Panc1 (cell line): ENCODE measurements around the gene VAC14. TPM values are rescaled to one million over a fixed set of nuclear protein-coding genes. Genes with fewer than 3 reads are reported as not detected.

Experiments used
- ATAC-seq: fragments of 200-7000 bp; cut with Tn5 transposase; 2 replicates; pipeline ENCODE4 v1.9.1; 2020; ENCODE audit warnings: mild to moderate bottlenecking, moderate library complexity
- BruUV-seq: library from RNA; stranded (reverse); fragments of 400-500 nt; replicated peaks from 2 replicates; lab custom pipeline; 2021; lab: Mats Ljungman, UMichigan
- CTCF ChIA-PET: fragments of 300-600 bp; sonication (Branson Sonifier 250); formaldehyde crosslinking; loops from one replicate; lab custom pipeline; 2022; ENCODE audit warnings: antibody characterized with exemption; lab: Charles Lee
- POLR2A ChIA-PET: fragments of 300-600 bp; sonication (Branson Sonifier 250); formaldehyde crosslinking; loops from one replicate; lab custom pipeline; 2022; ENCODE audit warnings: antibody characterized with exemption; lab: Charles Lee
- DNase-seq: peaks from one replicate; pipeline ENCODE4 v3.0.0-alpha.2; 2010; ENCODE audit warnings: low read depth, low spot score
- H3K27ac ChIP-seq: 2 replicates; pipeline ENCODE4 v1.5.1; 2011; ENCODE audit warnings: mild to moderate bottlenecking, low read length, inconsistent platforms
- H3K27me3 ChIP-seq: fragments of 200-500 bp; sonication (Bioruptor generic); 2 replicates; pipeline ENCODE4 v1.6.0; 2014; ENCODE audit warnings: low read length, inconsistent platforms; ENCODE audit not compliant: control insufficient read depth, insufficient read depth
- H3K36me3 ChIP-seq: fragments of 200-500 bp; sonication (Bioruptor generic); 2 replicates; pipeline ENCODE4 v1.5.1; 2014; ENCODE audit warnings: inconsistent platforms, mild to moderate bottlenecking, low read length, moderate library complexity; ENCODE audit not compliant: control insufficient read depth, insufficient read depth
- H3K4me1 ChIP-seq: 2 replicates; pipeline ENCODE4 v1.5.1; 2011; ENCODE audit warnings: inconsistent platforms, mild to moderate bottlenecking, low read length, moderate library complexity; ENCODE audit not compliant: control insufficient read depth, insufficient read depth
- H3K4me3 ChIP-seq, 2 experiments: 2 replicates each; pipeline ENCODE4 v1.5.1; 2011 to 2012; ENCODE audit warnings: low read depth in 2 of 2, low read length in 2 of 2, mild to moderate bottlenecking in 2 of 2, inconsistent platforms in 1 of 2, moderate library complexity in 1 of 2
- H3K9me3 ChIP-seq: fragments of 200-500 bp; sonication (Bioruptor generic); 2 replicates; pipeline ENCODE4 v1.5.1; 2014; ENCODE audit warnings: low read depth, mild to moderate bottlenecking, inconsistent platforms, low read length, moderate library complexity; ENCODE audit not compliant: control insufficient read depth, insufficient read depth
- POLR2AphosphoS5 ChIP-seq: IDR thresholded peaks from 2 replicates; pipeline ENCODE4 v1.6.1; 2012; ENCODE audit warnings: mild to moderate bottlenecking, low read depth, low read length, moderate library complexity
- SIN3A ChIP-seq: IDR thresholded peaks from 2 replicates; pipeline ENCODE4 v1.6.1; 2012; ENCODE audit warnings: low read depth, mild to moderate bottlenecking, low read length, moderate library complexity, borderline replicate concordance; ENCODE audit not compliant: insufficient read depth
- TCF7L2 ChIP-seq: IDR thresholded peaks from 2 replicates; pipeline ENCODE4 v1.6.1; 2011; ENCODE audit warnings: mild to moderate bottlenecking, low read depth, low read length, inconsistent platforms
- in situ Hi-C: cut with HindIII; loops from 2 replicates; pipeline ENCODE4 v1.10.0; 2016; ENCODE audit warnings: low sequenced_read_pairs, low pct_unique_long_range_greater_than_20kb
- intact Hi-C: fragments of 100-400 bp; cut with micrococcal nuclease; formaldehyde crosslinking; loops from one replicate; pipeline ENCODE4 v1.10.0; 2022; ENCODE audit not compliant: unreplicated experiment
- total RNA-seq: library from RNA; stranded (reverse); gene quantifications from one replicate; pipeline ENCODE4 v1.2.1, GENCODE V29; 2021; ENCODE audit not compliant: unreplicated experiment
- TF ChIP-seq, protein P1 (sequence below), 2 experiments: IDR thresholded peaks; 2 replicates each; pipeline ENCODE4 v1.6.1; 2011 to 2012; ENCODE audit warnings: low read depth in 2 of 2, control low read depth in 1 of 2, low read length in 1 of 2, mild to moderate bottlenecking in 1 of 2, moderate library complexity in 1 of 2; ENCODE audit not compliant: insufficient read depth in 1 of 2
- TF ChIP-seq, protein P2 (sequence below): fragments of 450-650 bp; IDR thresholded peaks from 2 replicates; pipeline ENCODE4 v1.5.1; 2017; ENCODE audit warnings: mild to moderate bottlenecking

VAC14 gene
- total RNA-seq, 1 experiment from 2014 or later, result 37.9 TPM

DNA sequence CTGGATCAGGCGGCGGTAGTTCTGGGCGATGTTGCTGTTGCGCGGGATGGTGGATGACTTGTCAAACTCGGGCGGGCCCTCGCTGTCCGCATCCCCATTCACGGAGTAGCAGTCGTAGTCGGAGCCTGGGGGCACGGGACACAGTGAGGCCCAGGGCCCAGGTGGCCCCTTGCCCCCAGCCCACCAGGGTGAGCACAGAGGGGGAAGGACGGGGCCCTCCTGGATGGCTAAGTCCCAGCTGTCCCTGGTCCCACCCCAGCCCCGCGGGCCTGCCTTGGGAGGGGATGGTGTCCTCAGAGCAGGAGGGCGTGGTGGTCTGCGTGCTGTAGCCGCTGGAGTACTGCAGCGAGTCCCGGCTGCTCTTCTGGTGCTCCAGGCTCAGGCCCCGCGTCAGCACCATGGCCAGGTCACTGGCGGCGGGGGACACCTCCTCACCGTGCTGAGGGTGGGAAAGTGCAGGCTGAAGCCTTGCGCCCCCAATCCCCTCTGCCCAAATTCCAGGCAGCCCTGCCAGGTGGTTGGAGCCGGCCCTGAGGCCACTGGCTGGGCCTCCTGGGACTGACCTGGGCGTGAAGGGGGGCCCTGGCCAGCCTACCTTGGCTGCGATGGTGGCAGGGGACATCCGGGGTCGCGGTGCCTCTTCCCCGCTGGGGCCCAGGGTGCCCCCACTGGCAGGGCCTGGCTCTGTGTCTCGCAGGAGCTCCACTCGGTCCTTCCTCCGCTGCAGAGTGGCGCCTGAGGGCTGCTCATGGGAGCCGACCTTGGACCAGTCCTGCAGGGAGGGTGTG, 136.4 kb downstream of the VAC14 start:
- H3K9me3 ChIP-seq, result no peaks in the 10 kb centered on the region
- TF ChIP-seq SIN3A, result no peak
- TF ChIP-seq, protein P1, sequence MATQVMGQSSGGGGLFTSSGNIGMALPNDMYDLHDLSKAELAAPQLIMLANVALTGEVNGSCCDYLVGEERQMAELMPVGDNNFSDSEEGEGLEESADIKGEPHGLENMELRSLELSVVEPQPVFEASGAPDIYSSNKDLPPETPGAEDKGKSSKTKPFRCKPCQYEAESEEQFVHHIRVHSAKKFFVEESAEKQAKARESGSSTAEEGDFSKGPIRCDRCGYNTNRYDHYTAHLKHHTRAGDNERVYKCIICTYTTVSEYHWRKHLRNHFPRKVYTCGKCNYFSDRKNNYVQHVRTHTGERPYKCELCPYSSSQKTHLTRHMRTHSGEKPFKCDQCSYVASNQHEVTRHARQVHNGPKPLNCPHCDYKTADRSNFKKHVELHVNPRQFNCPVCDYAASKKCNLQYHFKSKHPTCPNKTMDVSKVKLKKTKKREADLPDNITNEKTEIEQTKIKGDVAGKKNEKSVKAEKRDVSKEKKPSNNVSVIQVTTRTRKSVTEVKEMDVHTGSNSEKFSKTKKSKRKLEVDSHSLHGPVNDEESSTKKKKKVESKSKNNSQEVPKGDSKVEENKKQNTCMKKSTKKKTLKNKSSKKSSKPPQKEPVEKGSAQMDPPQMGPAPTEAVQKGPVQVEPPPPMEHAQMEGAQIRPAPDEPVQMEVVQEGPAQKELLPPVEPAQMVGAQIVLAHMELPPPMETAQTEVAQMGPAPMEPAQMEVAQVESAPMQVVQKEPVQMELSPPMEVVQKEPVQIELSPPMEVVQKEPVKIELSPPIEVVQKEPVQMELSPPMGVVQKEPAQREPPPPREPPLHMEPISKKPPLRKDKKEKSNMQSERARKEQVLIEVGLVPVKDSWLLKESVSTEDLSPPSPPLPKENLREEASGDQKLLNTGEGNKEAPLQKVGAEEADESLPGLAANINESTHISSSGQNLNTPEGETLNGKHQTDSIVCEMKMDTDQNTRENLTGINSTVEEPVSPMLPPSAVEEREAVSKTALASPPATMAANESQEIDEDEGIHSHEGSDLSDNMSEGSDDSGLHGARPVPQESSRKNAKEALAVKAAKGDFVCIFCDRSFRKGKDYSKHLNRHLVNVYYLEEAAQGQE (IDR thresholded peaks at IDR 0.05; ENCODE audit: insufficient read depth in 1 of 2, low read depth in 2 of 2, low read length in 1 of 2), result peak; percentile 55; a peak in 3 of 4 replicates
- no peak overlapping the region for H3K4me3 ChIP-seq
- BruUV-seq, result no TSS peak
- no peaks in the 10 kb centered on the region; the same call in 1 of the 2 replicates for H3K36me3 ChIP-seq
- in situ Hi-C loops (no loop called here), intact Hi-C loops (no loop called here)
- POLR2A ChIA-PET, result no interaction called here
- no peaks in the 10 kb centered on the region for H3K27me3 ChIP-seq
- no peak for ATAC-seq
- no peak overlapping the region for H3K27ac ChIP-seq
- DNase-seq, result no peak
- H3K4me1 ChIP-seq, result no peaks in the 10 kb centered on the region
- CTCF ChIA-PET, result no interaction called here

DNA sequence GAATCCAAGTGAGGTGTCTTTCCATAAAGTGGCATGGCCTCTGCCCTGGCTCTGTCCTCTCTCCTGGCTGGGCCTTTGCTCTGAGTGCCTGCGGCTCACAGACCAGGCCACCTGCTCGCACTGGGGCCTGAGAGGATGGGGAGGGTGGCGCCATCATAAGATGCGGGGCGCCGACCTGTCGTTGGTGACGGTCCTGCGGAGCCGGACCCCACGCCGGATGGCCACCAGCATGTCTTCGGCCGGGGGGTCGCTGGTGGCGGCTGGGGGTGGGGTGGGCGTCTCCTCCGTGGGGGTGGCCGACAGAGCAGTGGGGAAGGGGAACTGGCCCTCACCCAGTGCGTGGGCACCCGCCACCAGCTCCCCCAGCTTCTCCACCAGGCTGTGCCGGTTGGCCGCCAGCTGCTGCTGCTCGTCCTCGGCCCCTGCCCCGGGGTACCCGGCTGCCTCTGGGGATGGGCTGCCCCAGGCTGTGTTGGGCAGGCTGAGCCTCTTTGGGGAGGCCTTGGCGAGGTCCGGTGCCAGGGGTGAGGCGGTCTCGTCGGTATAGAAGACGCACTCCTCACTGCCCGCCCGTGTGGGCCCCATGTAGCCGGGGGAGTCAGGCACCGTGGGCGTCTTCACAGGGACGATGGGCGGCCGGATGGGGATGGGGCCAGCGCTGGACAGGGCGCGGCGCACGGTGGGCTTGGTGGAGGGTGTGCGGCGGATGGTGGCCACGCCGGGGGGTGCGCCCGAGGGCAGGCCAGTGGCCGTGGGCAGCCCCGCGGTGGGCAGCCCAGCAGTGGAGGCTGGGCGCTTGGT, 137.2 kb downstream of the VAC14 start:
- no TSS peak for BruUV-seq
- no peak overlapping the region for H3K4me3 ChIP-seq
- ChIA-PET POLR2A (no interaction called here), CTCF (no interaction called here)
- in situ Hi-C loops (no loop called here), intact Hi-C loops (no loop called here)
- DNase-seq (no peak), ATAC-seq (peak; percentile 23)
- no peaks in the 10 kb centered on the region for H3K9me3 ChIP-seq
- H3K36me3 ChIP-seq, result no peaks in the 10 kb centered on the region
- no peak overlapping the region for H3K27ac ChIP-seq
- TF ChIP-seq, protein P2, sequence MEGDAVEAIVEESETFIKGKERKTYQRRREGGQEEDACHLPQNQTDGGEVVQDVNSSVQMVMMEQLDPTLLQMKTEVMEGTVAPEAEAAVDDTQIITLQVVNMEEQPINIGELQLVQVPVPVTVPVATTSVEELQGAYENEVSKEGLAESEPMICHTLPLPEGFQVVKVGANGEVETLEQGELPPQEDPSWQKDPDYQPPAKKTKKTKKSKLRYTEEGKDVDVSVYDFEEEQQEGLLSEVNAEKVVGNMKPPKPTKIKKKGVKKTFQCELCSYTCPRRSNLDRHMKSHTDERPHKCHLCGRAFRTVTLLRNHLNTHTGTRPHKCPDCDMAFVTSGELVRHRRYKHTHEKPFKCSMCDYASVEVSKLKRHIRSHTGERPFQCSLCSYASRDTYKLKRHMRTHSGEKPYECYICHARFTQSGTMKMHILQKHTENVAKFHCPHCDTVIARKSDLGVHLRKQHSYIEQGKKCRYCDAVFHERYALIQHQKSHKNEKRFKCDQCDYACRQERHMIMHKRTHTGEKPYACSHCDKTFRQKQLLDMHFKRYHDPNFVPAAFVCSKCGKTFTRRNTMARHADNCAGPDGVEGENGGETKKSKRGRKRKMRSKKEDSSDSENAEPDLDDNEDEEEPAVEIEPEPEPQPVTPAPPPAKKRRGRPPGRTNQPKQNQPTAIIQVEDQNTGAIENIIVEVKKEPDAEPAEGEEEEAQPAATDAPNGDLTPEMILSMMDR, result no peak
- TF ChIP-seq POLR2AphosphoS5 (no peak), TCF7L2 (no peak), SIN3A (no peak)
- TF ChIP-seq, protein P1 (IDR thresholded peaks at IDR 0.05; ENCODE audit: insufficient read depth in 1 of 2, low read depth in 2 of 2, low read length in 1 of 2), result no peak
- H3K4me1 ChIP-seq, result no peaks in the 10 kb centered on the region
- H3K27me3 ChIP-seq, result no peaks in the 10 kb centered on the region
